Superior temporal gyrus (tissue), 1 donor: ENCODE results near the gene TMEM196.
"Not testable (repeated sequence)": the region's sequence is repeated elsewhere in the genome, so short reads cannot be mapped to it uniquely, and the experiment has no call there.

Experiments
- DNase-seq: peaks from one replicate; pipeline ENCODE4 v3.0.0-alpha.2; 2016; ENCODE audit errors: extremely low spot score

The TMEM196 gene

GRCh38 chr7:19707240-19707639, 66.2 kb downstream of the TMEM196 start:
- no peak for DNase-seq

GRCh38 chr7:19705663-19706062, 67.8 kb downstream of the TMEM196 start:
- no peak for DNase-seq

GRCh38 chr7:19701471-19701870, 71.9 kb downstream of the TMEM196 start:
- no peak for DNase-seq

GRCh38 chr7:19700936-19701335, 72.5 kb downstream of the TMEM196 start:
- DNase-seq, result no peak

- DNase-seq, result no peak
Observed at GRCh38 chr7:19698331-19698730, 75.1 kb downstream of the TMEM196 start.

GRCh38 chr7:19696926-19697325, 76.5 kb downstream of the TMEM196 start:
- DNase-seq, result no peak

GRCh38 chr7:19692111-19692828, 81.1 kb downstream of the TMEM196 start:
- no peak for DNase-seq

- no peak for DNase-seq
Observed at GRCh38 chr7:19690736-19691135, 82.7 kb downstream of the TMEM196 start.

- DNase-seq, result not testable (repeated sequence)
Observed at GRCh38 chr7:19689130-19689529, 84.3 kb downstream of the TMEM196 start.

GRCh38 chr7:19681596-19681995, 91.8 kb downstream of the TMEM196 start:
- no peak for DNase-seq

GRCh38 chr7:19677180-19677579, 96.2 kb downstream of the TMEM196 start:
- DNase-seq, result no peak

- no peak for DNase-seq
Observed at GRCh38 chr7:19675816-19676215, 97.6 kb downstream of the TMEM196 start.

- DNase-seq, result no peak
Observed at GRCh38 chr7:19674266-19674960, 99.0 kb downstream of the TMEM196 start.

- no peak for DNase-seq
Observed at GRCh38 chr7:19670806-19671205, 102.6 kb downstream of the TMEM196 start.
